Measurements from ENCODE around the gene LAMP2. TPM values are rescaled to one million over a fixed set of nuclear protein-coding genes. Genes with fewer than 3 reads are reported as not detected.

LAMP2 gene
- total and polyA plus RNA-seq, 2 of the 8 experiments (the other 6 are each of a cell fraction or from before 2014, with no cell fraction given), result 21.2 to 29.9 TPM

DNA sequence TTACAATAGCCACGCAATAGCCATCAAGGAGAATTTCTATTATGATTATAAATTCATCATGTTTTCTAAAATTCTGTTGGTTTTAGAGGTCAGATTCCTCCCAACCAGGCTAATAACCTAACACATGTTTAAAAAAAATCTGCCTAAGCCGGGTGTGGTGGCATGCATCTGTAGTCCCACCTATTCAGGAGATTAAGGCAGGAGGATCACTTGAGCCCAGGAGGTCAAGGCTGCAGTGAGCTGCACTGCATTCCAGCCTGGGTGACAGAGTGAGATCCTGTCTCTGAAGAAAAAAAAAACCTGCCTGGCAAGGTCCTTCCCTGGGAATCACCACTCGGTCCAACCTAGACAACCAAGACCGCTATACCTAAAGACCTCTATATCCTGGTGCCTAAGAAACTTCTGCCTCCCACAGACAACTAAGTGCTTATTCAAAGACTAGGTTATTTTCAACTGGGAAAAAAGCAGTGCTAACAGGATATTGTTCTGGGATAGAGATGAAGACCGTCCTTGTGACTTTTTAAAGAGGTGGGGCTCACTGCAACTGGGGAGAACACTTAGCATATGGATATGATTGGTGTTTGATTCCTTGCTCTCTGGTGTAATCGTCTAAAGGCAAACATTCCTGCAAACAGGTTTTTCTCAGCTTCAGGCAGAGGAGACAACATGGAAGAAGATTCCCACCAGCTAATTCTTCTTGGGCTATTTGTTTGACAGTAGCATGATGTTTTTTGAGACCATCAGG, 89.0 kb downstream of the LAMP2 start:
- no peaks in the 10 kb centered on the region for H3K9me3 ChIP-seq (ENCODE audit: insufficient read depth in 2 of 2, low read depth in 1 of 2, low read length in 1 of 2)
- no peaks in the 10 kb centered on the region for H4K20me1 ChIP-seq (replicated peaks in 1 of 2; ENCODE audit: control insufficient read depth in 1 of 2, insufficient read depth in 2 of 2, low read length in 2 of 2)
- DNase-seq (ENCODE audit: low read depth in 1 of 2, low spot score in 2 of 2), result no peak
- ChIA-PET POLR2A (ENCODE audit: partially characterized antibody) (no interaction called here), CTCF (ENCODE audit: partially characterized antibody) (interaction anchor here (0.6 to 6.6 kb wide), 5 partner anchors 11 to 72 kb away, joined by 3 to 42 read pairs (median 4); no protein-coding TSS in a partner anchor)
- H2BK12ac ChIP-seq (ENCODE audit: low read depth, low read length), result no peak overlapping the region
- H3K14ac ChIP-seq (ENCODE audit: insufficient read length), result no peak overlapping the region
- H3K27me3 ChIP-seq (replicated peaks in 1 of 4; ENCODE audit: control insufficient read depth in 3 of 4, extremely low read depth in 1 of 4, insufficient read depth in 3 of 4, low read length in 3 of 4), result no peaks in the 10 kb centered on the region
- WGBS, 2 experiments (ENCODE audit: extremely low coverage in 1 of 2, insufficient coverage in 1 of 2, insufficient read length in 1 of 2, insufficient replicate concordance in 2 of 2, low coverage in 1 of 2, low lambda C conversion rate in 2 of 2, missing lambda C conversion rate in 1 of 2), result 93% methylated on average over 6 of the region's 6 CpGs; no CpG with 5 or more reads in 1 of the 2 experiments
- H3K18ac ChIP-seq (ENCODE audit: extremely low read depth, low read length), result no peak overlapping the region
- no peaks in the 10 kb centered on the region for H3K36me3 ChIP-seq (ENCODE audit: control insufficient read depth in 2 of 4, insufficient read depth in 4 of 4, low read length in 3 of 4)
- H2BK120ac ChIP-seq (replicated peaks; ENCODE audit: low read depth, low read length), result no peak overlapping the region
- no peaks in the 10 kb centered on the region for H3K79me2 ChIP-seq (ENCODE audit: control insufficient read depth in 1 of 2, insufficient read depth in 2 of 2, low read length in 2 of 2)
- no peak overlapping the region for H2AK5ac ChIP-seq (ENCODE audit: low read depth, low read length)
- H4K5ac ChIP-seq (ENCODE audit: insufficient read length, low read depth, low read length), result no peak overlapping the region
- H3K23me2 ChIP-seq (ENCODE audit: low read depth, low read length), result no peaks in the 10 kb centered on the region
- H2AFZ ChIP-seq (ENCODE audit: low read length), result no peak overlapping the region
- H2BK5ac ChIP-seq (ENCODE audit: low read depth, low read length), result no peak overlapping the region
- no peak overlapping the region for H4K91ac ChIP-seq (replicated peaks; ENCODE audit: insufficient read length, low read length)
- H3K79me1 ChIP-seq (ENCODE audit: low read depth, low read length), result no peaks in the 10 kb centered on the region
- H3K23ac ChIP-seq (ENCODE audit: insufficient read length), result no peak overlapping the region
- H2BK20ac ChIP-seq (ENCODE audit: low read length), result no peak overlapping the region
- H4K8ac ChIP-seq (ENCODE audit: extremely low read depth, insufficient read depth, low read length), result no peak overlapping the region
- no peak for FAIRE-seq
- no peak overlapping the region for H3K4ac ChIP-seq (replicated peaks; ENCODE audit: insufficient read length, low read depth, low read length)
- H3K4me3 ChIP-seq (ENCODE audit: extremely low read depth in 1 of 4, insufficient read depth in 2 of 4, low read depth in 3 of 4, low read length in 4 of 4), result no peak overlapping the region
- no peaks in the 10 kb centered on the region; a peak in 2 of 7 replicates for H3K4me1 ChIP-seq (replicated peaks in 1 of 4; ENCODE audit: control insufficient read depth in 3 of 4, insufficient read depth in 4 of 4, low read length in 3 of 4)
- no peak overlapping the region for H3K27ac ChIP-seq (ENCODE audit: low read depth, low read length)
- H3K56ac ChIP-seq (replicated peaks; ENCODE audit: insufficient read length, low read depth, low read length), result no peak overlapping the region
- H3K9ac ChIP-seq (replicated peaks in 1 of 4; ENCODE audit: extremely low read depth in 1 of 4, low read depth in 3 of 4, low read length in 3 of 4), result no peak overlapping the region
- H3K4me2 ChIP-seq (ENCODE audit: insufficient read depth in 1 of 2, low read depth in 2 of 2, low read length in 2 of 2), result no peak overlapping the region
- no peak overlapping the region for H2BK15ac ChIP-seq (ENCODE audit: low read length)
- no peak for TF ChIP-seq POLR2AphosphoS5 (IDR thresholded peaks at IDR 0.05; ENCODE audit: low read depth, low read length)
- TF ChIP-seq RAD21 (IDR thresholded peaks at IDR 0.05 in 1 of 2, conservative IDR thresholded peaks at IDR 0.05 in 1 of 2; ENCODE audit: low read depth in 2 of 2, low read length in 2 of 2), result no peak
- TF ChIP-seq EZH2 (IDR thresholded peaks at IDR 0.05; ENCODE audit: low read depth, low read length, severe bottlenecking), result no peak
- TF ChIP-seq SP4 (IDR thresholded peaks at IDR 0.05; ENCODE audit: low read length), result no peak
- no peak for TF ChIP-seq CEBPB (IDR thresholded peaks at IDR 0.05; ENCODE audit: low read depth, low read length)
- no peak for TF ChIP-seq TAF7 (optimal IDR thresholded peaks at IDR 0.05; ENCODE audit: borderline replicate concordance, low read depth, low read length)
- TF ChIP-seq TCF12 (IDR thresholded peaks at IDR 0.05; ENCODE audit: low read depth, low read length), result no peak
- no peak for TF ChIP-seq HDAC6 (IDR thresholded peaks at IDR 0.05; ENCODE audit: low read depth, low read length)
- no peak for TF ChIP-seq E2F6 (IDR thresholded peaks at IDR 0.05)
- no peak for TF ChIP-seq SUZ12 (IDR thresholded peaks at IDR 0.05; ENCODE audit: low read length)
- no peak for TF ChIP-seq SP1 (IDR thresholded peaks at IDR 0.05; ENCODE audit: low read depth, low read length)
- no peak for TF ChIP-seq JUN (IDR thresholded peaks at IDR 0.05; ENCODE audit: low read depth, low read length)
- TF ChIP-seq BCL11A (IDR thresholded peaks at IDR 0.05; ENCODE audit: low read depth in 2 of 2, low read length in 2 of 2), result no peak
